Hepatocyte (in vitro differentiated cells): ENCODE measurements around the gene HDHD5. TPM values are rescaled to one million over a fixed set of nuclear protein-coding genes. Genes with fewer than 3 reads are reported as not detected.

Experiments used
- DNase-seq: peaks from one replicate; pipeline ENCODE4 v3.0.0-alpha.2; 2016; ENCODE audit warnings: low spot score
- H2AFZ ChIP-seq: fragments of 200-600 bp; sonication (generic); 2 replicates; pipeline ENCODE4 v1.6.0; 2016; ENCODE audit warnings: antibody characterized with exemption, mild to moderate bottlenecking
- H3K27ac ChIP-seq: fragments of 200-600 bp; sonication (generic); 2 replicates; pipeline ENCODE4 v1.5.1; 2016; ENCODE audit warnings: mild to moderate bottlenecking
- H3K27me3 ChIP-seq: fragments of 200-600 bp; sonication (generic); 2 replicates; pipeline ENCODE4 v1.6.1; 2016
- H3K36me3 ChIP-seq: fragments of 200-600 bp; sonication (generic); replicated peaks from 2 replicates; pipeline ENCODE4 v1.5.1; 2016; ENCODE audit warnings: low read depth; ENCODE audit not compliant: insufficient read depth
- H3K4me1 ChIP-seq: fragments of 200-600 bp; sonication (generic); 2 replicates; pipeline ENCODE4 v1.5.1; 2016; ENCODE audit warnings: mild to moderate bottlenecking, moderate library complexity; ENCODE audit not compliant: insufficient read depth
- H3K4me2 ChIP-seq: fragments of 200-600 bp; sonication (generic); 2 replicates; pipeline ENCODE4 v1.6.0; 2016
- H3K4me3 ChIP-seq: fragments of 200-600 bp; sonication (generic); 2 replicates; pipeline ENCODE4 v1.5.1; 2016; ENCODE audit warnings: mild to moderate bottlenecking
- H3K79me2 ChIP-seq: fragments of 200-600 bp; sonication (generic); 2 replicates; pipeline ENCODE4 v1.6.0; 2017; ENCODE audit warnings: mild to moderate bottlenecking
- H3K9me2 ChIP-seq: fragments of 200-600 bp; sonication (generic); replicated peaks from 2 replicates; pipeline ENCODE4 v1.6.0; 2017; ENCODE audit warnings: mild to moderate bottlenecking; ENCODE audit not compliant: insufficient read depth
- H3K9me3 ChIP-seq: fragments of 200-600 bp; sonication (generic); 2 replicates; pipeline ENCODE4 v1.5.1; 2016; ENCODE audit warnings: low read depth, mild to moderate bottlenecking
- H4K20me1 ChIP-seq: fragments of 200-600 bp; sonication (generic); 2 replicates; pipeline ENCODE4 v1.6.0; 2016; ENCODE audit warnings: mild to moderate bottlenecking; ENCODE audit not compliant: insufficient read depth, poor library complexity, severe bottlenecking
- CTCF ChIP-seq: fragments of 200-600 bp; sonication (generic); IDR thresholded peaks from 2 replicates; pipeline ENCODE4 v1.5.1; 2016; ENCODE audit warnings: antibody characterized with exemption, mild to moderate bottlenecking; ENCODE audit not compliant: poor library complexity
- EZH2 ChIP-seq: fragments of 200-600 bp; sonication (generic); IDR thresholded peaks from 2 replicates; pipeline ENCODE4 v1.6.1; 2016; ENCODE audit warnings: antibody characterized with exemption, mild to moderate bottlenecking, borderline replicate concordance
- EZH2phosphoT487 ChIP-seq: fragments of 200-600 bp; sonication (generic); IDR thresholded peaks from one replicate; pipeline ENCODE4 v1.6.1; 2018; ENCODE audit warnings: antibody characterized with exemption, mild to moderate bottlenecking, low read depth, moderate library complexity; ENCODE audit not compliant: unreplicated experiment, severe bottlenecking
- WGBS: methylation state at CpG from one replicate; pipeline ENCODE4 v1.1.6; 2016; ENCODE audit warnings: low lambda C conversion rate; ENCODE audit errors: missing lambda C conversion rate; 5-methylcytosine and 5-hydroxymethylcytosine counted together
- polyA plus RNA-seq: library from polyadenylated mRNA; unstranded; fragments of >200 nt; fragmentation: Nextera tagmentation; extraction: Ambion mirVana; gene quantifications from 2 replicates; pipeline ENCODE4 v1.2.1, GENCODE V29; 2016
- total RNA-seq: library from RNA; depleted of rRNA; stranded (reverse); fragments of >200 nt; gene quantifications from 2 replicates; pipeline ENCODE4 v1.2.3, GENCODE V29; 2014

HDHD5 gene
- total and polyA plus RNA-seq, 2 experiments from 2014 or later = 32.9 to 53.2 TPM

- no peak overlapping the region for H3K4me2 ChIP-seq
- no peak for DNase-seq
- 96% methylated on average over 5 of the region's 5 CpGs for WGBS
- no peaks in the 10 kb centered on the region for H3K9me3 ChIP-seq
- H3K4me1 ChIP-seq = no peaks in the 10 kb centered on the region
- H3K27ac ChIP-seq = no peak overlapping the region
- H3K27me3 ChIP-seq = no peaks in the 10 kb centered on the region
- no peaks in the 10 kb centered on the region for H3K36me3 ChIP-seq
- H3K79me2 ChIP-seq = no peaks in the 10 kb centered on the region
- TF ChIP-seq EZH2 = no peak
- TF ChIP-seq EZH2phosphoT487 = no peak
- no peak for TF ChIP-seq CTCF
- no peak overlapping the region for H2AFZ ChIP-seq
- no peaks in the 10 kb centered on the region for H4K20me1 ChIP-seq
- no peaks in the 10 kb centered on the region for H3K9me2 ChIP-seq
- no peak overlapping the region for H3K4me3 ChIP-seq
These were observed 33.1 kb upstream of the HDHD5 start for GRCh38 chr22:17192186-17192585.

GRCh38 chr22:17191163-17191784 lies 32.2 kb upstream of the HDHD5 start:
- no peaks in the 10 kb centered on the region for H4K20me1 ChIP-seq
- H3K4me1 ChIP-seq = no peaks in the 10 kb centered on the region
- DNase-seq = no peak
- no peak overlapping the region for H3K4me2 ChIP-seq
- H3K79me2 ChIP-seq = no peaks in the 10 kb centered on the region
- no peaks in the 10 kb centered on the region for H3K36me3 ChIP-seq
- no peaks in the 10 kb centered on the region for H3K9me3 ChIP-seq
- H2AFZ ChIP-seq = no peak overlapping the region
- H3K27ac ChIP-seq = no peak overlapping the region
- 75% methylated on average over 12 of the region's 12 CpGs for WGBS
- H3K9me2 ChIP-seq = no peaks in the 10 kb centered on the region
- no peak for TF ChIP-seq EZH2
- no peak for TF ChIP-seq CTCF
- no peak for TF ChIP-seq EZH2phosphoT487
- H3K4me3 ChIP-seq = no peak overlapping the region
- no peaks in the 10 kb centered on the region for H3K27me3 ChIP-seq

GRCh38 chr22:17190702-17191101 lies 31.6 kb upstream of the HDHD5 start:
- Histone ChIP-seq H3K79me2 (no peaks in the 10 kb centered on the region), H3K4me1 (no peaks in the 10 kb centered on the region), H3K27ac (no peak overlapping the region), H3K36me3 (no peaks in the 10 kb centered on the region), H3K4me2 (no peak overlapping the region), H3K9me2 (no peaks in the 10 kb centered on the region), H2AFZ (no peak overlapping the region), H3K9me3 (no peaks in the 10 kb centered on the region), H3K4me3 (no peak overlapping the region), H3K27me3 (no peaks in the 10 kb centered on the region), H4K20me1 (no peaks in the 10 kb centered on the region)
- WGBS = 83% methylated on average over 10 of the region's 10 CpGs
- TF ChIP-seq EZH2phosphoT487 = no peak
- no peak for TF ChIP-seq EZH2
- TF ChIP-seq CTCF = no peak
- DNase-seq = no peak

- WGBS = 98% methylated on average over 8 of the region's 8 CpGs
- Histone ChIP-seq H3K9me3 (no peaks in the 10 kb centered on the region), H3K79me2 (no peaks in the 10 kb centered on the region)
These were observed 17.6 kb upstream of the HDHD5 start for GRCh38 chr22:17176715-17177114.

More at GRCh38 chr22:17176715-17177114, 17.6 kb upstream of the HDHD5 start:
- TF ChIP-seq EZH2phosphoT487 (no peak), EZH2 (no peak), CTCF (no peak)
- DNase-seq = no peak
- no peaks in the 10 kb centered on the region for H3K36me3 ChIP-seq
- H3K4me3 ChIP-seq = no peak overlapping the region
- no peaks in the 10 kb centered on the region for H3K9me2 ChIP-seq
- peaks cover 4% of the 10 kb centered on the region for H3K4me1 ChIP-seq
- no peak overlapping the region for H3K4me2 ChIP-seq
- H4K20me1 ChIP-seq = no peaks in the 10 kb centered on the region
- H3K27ac ChIP-seq = no peak overlapping the region
- no peaks in the 10 kb centered on the region for H3K27me3 ChIP-seq
- no peak overlapping the region for H2AFZ ChIP-seq
